GM18868 (cell line): ENCODE data around the gene KCTD4.
"Not testable (repeated sequence)": the region's sequence is repeated elsewhere in the genome, so short reads cannot be mapped to it uniquely, and the experiment has no call there.

Experiments used
- ATAC-seq: cut with Tn5 transposase; IDR thresholded peaks from one replicate; pipeline ENCODE4 v1.9.1; 2021; ENCODE audit warnings: mild to moderate bottlenecking, moderate library complexity; ENCODE audit not compliant: unreplicated experiment

Gene KCTD4

DNA sequence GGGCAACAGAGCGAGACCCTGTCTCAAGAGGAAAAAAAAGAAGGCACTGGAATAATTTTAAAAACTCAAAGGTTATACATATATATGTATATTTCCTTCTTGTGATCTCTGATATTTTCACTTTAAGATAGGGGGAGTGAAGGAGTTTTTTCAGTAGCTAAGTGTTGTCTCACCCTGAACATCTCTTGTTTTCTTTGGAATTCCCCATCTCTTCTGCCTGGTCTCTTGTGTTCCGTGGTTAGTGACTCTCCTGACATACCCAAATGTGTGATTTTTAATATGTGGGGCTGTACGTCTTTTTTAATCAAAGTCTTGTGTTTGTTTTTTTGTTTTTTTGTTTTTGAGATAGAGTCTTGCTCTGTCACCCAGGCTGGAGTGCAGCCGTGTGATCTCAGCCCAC lies 15.3 kb upstream of the KCTD4 start:
- ATAC-seq = no peak

DNA sequence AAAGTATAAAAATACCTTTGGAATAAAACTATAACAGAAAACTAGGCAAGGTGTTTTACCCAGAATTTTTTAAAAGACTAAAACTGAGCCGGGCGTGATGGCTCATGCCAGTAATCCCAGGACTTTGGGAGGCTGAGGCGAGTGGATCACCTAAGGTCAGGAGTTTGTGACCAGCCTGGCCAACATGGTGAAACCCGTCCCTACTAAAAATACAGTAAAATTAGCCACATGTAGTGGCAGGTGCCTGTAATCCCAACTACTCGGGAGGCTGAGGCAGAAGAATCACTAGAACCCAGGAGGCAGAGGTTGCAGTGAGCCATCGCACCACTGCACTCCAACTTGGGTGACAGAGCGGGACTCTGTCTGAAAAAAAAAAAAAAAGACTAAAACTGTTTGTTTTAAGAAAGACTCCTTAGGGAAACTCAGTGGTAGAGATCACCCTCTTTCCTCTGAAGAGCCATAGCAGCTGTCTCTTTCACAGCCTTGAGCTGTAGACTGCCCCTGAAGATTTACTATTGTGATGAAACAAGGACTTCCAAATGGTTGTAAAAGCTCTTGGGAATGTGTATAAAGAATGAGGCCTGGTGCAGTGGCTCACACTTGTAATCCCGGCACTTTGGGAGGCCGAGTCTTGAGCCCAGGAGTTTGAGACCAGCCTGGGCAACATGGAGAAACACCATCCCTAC lies 14.7 kb upstream of the KCTD4 start:
- no peak for ATAC-seq

DNA sequence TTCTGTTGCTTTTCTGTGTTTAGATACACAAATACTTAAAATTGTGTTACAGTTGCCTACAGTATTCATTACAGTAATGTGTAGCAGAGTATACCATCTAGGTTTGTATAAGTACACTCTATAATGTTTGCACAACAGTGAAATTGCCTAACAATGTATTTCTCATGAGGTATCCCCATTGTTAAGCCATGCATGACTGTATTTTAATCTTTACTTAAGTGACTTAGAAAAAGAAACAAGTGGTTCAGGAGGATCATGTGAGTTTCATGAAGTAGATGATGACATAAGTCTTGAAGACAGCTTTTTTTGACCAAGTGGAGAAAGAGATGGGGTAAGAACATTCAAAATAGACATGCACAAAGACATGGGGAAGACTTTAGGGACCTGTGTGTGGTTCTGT lies 8.4 kb upstream of the KCTD4 start:
- ATAC-seq = no peak

DNA sequence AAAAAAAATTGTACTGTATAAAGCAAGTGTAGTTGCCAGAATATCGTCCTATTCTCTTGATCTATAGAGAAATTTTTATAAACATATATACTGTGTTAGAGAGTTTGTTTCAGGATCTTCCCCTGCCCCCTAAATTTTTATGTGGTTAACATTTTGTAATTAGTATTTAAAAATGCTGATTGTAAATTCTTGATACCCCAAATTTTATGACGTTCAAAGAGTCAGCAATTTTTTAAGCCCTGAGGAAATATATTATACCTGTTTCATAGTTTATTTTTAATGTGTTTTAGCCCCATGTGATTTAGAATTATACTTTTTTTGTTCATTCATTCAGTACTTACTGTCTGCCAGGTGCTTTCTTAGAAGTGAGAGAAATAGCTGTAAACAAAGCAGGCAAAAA lies 7.3 kb upstream of the KCTD4 start:
- no peak for ATAC-seq

DNA sequence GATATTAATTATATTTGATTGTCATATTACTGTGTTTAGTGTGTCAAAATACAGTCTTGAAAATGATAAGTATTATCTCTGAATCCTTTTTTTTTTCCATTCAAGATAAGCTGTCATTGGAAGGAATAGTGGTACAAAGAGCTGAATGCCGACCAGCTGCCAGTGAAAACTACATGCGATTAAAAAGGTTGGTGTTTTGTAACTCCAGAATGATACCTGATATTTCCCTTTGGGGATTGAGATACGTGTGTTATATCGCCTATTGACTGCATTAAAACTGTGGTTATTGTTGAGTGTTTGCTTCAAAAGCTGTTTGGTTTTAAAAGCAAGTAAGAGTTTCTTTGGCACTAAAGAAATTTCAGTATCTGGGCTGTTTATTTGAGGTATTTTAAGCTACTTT lies 6.5 kb upstream of the KCTD4 start:
- ATAC-seq = no peak

DNA sequence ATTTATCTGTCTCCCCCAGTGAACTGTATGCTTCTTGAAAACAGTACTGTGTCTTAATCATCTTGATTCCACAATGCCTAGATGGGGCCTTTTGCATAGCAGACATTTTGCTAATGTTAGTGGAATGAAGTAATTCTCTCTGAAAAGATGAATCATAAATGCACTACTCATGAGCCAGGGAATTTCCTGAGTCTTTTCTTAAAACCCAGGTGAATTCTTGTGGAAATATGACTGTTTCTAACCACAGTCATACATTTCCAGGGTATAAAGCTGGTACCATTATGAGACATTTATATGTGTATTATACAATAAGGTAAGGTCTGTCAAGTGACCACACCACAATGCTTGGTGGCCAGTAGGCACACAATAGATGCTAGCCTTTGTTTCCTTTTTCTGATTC lies 5.5 kb upstream of the KCTD4 start:
- ATAC-seq = peak; percentile 87

DNA sequence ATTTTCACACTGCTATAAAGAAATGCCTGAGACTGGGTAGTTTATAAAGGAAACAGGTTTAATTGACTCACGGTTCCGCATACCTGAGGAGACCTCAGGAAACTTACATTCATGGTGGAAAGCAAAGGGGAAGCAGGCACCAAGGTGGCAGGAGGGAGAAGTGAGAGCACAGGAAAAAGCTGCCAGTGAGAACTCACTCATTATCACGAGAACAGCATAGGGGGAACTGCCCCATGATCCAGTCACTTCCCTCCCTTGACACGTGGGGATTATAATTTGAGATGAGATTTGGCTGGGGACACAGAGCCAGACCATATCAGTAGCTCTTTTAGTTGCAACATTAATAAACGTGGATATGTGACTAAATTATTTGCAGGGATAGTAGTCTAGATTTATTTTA lies 4.3 kb upstream of the KCTD4 start:
- no peak for ATAC-seq

DNA sequence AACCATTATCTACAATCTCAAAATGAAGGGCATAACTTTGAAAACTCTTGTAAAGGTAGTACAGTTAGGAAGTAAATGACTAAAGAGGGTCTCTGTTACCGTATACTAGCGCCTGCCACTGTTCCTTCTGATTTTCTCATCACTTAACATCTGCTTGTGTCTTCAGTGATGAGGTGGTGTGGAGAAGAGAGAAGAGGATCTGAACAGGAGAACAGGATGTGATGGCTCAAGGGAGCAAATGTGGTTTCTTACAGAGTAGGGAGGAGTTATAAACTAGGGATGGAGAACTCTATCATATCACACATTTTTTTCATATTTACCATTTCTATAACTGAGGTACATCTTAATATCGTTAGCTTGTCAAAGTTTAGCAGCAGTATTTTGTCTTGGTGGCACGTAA lies 1.1 kb downstream of the KCTD4 start:
- no peak for ATAC-seq

DNA sequence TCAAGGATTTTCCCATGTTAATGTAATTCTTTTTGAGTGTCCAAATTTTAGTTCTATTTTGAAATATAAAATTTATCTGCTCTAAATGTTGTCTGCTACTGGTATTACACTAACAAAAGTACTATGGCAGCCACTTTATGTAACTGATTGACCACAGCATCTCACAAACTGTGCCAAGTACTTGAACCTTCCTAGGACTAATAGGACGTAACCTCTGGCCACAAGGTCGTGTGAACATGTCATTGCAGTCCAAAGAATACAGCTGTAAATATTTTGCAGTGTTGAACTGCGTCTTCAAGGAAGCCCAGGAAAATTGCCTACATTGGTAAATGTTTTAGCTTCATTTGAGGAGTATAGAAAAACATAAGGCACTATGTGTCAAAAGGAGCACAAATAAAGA lies 1.9 kb downstream of the KCTD4 start:
- no peak for ATAC-seq

DNA sequence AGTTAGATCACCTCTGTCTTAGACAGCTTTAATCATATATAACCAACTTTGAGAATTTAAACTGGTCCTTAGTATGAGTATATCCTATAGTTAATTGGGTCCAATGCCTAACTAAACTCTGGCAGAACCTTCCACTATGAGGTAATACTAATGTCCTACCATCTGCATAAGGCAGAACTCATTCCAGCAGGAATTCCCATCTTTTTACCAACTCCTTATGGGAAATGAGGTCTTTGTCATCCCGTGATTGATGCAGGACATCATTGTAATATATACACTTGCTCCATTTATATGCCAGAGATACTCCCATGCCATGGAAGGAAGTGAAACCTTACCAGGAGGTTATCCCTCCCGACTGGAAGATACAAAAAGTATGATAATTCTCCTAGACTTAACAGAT lies 2.8 kb downstream of the KCTD4 start:
- no peak for ATAC-seq

DNA sequence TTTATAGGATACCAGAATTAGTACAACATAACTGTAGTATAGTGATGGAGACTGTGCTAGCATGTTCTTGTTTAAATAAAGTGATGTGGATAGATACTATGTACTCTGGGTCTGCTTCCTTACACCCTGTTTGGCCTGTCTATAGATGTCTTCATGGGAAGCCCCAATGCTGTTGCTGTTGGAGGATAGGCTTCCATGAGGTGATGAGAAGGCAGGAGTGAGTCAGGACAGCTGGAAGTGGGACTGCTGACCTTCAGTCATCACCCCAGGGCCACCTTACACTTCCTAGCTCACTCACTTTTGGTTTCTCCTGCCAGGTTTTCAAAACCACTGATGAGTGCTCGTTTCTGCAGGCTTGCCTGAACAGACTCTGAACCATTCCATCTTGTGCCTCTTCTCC lies 4.2 kb downstream of the KCTD4 start:
- ATAC-seq = no peak

DNA sequence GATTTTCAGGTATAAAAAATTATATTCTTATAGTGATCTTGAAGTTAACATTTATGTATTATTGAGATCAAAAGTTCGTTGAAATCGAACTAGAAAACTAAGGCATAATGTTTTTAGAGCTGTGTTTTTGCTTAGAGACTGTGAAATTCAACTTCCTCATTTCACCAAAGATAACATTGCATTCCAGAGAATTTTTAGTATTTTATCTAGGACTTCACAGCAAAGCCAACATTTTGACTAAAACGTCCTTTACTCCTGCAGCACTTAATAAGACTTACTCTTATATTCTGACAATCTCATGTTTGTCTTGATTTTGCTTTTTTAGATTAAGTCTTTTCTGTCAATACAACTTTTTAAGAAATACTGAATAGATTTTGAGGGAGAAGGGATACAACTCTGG lies 4.7 kb downstream of the KCTD4 start:
- ATAC-seq = no peak

DNA sequence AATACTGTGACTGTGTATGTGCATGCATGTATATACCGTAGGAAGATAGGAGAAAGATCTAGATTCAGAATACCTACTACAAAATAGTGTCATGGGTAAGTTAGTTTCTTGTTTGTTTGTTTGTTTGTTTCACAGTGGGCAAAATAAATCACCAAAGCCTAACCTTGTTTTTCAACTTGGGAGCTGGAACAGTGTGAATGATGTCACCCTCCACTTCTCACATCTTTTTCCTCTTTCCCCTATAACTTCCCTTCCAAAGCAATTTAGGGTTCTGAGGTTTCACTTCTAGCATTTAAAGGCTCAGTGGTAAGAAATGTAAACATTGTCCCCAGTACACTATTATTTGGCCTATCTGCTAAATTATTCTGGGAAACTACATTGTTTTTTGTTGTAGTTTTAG lies 5.4 kb downstream of the KCTD4 start:
- no peak for ATAC-seq

DNA sequence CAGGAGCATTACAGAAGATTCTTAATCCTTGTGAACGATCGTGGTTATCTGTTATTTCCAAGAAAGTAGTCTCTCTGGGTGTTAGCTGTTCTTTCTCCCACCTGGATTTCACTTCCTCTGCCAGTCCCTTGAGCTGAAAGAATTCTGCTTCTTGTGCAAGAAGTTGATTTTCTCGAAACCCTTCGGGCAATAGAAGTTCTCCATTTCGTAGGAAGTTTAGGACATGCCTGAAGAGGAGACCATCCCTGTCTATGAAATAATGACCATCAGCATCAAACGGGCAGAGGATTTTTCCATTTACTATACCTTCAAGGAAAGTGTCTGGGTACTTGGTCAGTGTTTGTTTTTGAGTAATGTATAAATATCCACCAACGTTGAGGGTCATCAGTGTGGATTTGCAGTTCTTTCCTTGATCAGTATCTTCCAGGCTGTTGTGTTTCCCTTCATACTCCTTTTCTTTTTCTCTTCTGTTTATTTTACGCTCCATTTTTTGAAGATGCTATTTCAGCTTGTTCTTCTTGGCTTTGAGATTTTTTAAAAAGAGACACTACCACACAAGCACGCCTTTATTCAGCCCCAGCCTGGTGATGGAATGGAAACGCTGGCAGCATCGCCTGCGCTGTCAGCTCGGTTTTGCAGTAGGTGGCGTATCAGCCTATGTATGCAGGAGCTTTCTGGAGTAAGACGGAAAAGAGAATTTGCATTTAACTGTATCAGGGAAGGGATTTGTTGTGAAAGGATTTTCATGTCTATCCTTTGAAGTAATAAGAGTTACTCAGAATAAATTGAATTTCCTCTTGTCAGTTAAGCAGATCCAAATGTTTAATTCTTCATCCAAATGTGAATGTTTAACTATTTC lies 6.5 kb downstream of the KCTD4 start:
- no peak for ATAC-seq

DNA sequence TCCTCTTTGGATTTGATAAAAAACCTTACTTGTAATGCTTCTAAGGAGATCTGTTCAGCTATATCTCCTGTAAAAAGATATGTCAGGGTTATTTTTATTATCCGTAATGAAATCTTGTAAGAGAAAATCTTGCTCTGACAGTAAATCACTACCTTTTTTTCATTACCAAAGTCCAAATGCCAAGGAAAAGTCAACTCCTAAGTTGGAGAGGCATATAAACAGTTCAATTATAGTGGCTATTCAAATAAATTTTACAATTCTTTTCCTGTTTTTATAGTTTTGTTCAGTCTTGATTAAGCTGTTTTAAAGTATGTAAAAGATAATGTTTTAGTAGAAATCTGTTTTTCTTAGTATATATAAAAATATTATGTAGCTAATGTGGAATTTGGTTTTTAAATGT lies 9.0 kb downstream of the KCTD4 start:
- ATAC-seq = no peak

DNA sequence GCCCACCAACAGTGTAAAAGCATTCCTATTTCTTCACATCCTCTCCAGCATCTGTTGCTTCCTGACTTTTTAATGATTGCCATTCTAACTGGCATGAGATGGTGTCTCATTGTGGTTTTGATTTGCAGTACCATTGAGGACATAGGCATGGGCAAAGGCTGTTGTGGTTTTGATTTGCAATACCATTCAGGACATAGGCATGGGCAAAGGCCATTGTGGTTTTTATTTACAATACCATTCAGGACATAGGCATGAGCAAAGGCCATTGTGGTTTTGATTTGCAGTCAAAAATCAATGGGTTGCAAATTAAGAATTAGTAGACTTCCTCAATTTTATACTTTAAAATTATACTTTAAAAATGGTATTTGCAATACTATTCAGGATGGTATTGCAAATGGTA lies 11.3 kb downstream of the KCTD4 start:
- not testable (repeated sequence) for ATAC-seq

DNA sequence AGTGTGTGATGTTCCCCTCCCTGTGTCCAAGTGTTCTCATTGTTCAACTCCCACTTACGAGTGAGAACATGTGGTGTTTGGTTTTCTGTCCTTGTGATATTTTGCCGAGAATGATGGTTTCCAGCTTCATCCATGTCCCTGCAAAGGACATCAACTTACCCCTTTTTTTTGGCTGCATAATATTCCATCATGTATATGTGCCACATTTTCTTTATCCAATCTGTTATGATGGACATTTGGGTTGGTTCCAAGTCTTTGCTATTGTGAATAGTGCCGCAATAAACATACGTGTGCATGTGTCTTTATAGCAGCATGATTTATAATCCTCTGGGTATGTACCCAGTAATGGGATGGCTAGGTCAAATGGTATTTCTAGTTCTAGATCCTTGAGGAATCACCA lies 11.8 kb downstream of the KCTD4 start:
- ATAC-seq = not testable (repeated sequence)

DNA sequence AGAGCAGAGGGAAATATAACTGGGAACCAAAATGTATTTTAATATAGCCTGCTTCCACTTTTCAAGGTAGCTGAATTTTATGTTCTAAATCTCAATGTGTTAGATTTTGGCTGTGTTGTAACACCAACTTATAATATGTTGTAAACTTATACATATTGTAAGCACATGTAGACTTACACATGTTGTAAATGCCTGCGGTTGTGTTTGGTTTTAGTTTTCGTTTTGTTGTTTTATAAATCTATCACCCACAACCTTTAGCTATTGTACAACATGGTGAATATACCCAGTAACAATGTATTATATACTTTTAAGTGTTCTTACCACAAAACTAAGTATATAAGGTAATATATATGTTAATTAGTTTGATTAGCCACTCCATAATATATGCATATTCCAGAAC lies 15.6 kb downstream of the KCTD4 start:
- no peak for ATAC-seq

DNA sequence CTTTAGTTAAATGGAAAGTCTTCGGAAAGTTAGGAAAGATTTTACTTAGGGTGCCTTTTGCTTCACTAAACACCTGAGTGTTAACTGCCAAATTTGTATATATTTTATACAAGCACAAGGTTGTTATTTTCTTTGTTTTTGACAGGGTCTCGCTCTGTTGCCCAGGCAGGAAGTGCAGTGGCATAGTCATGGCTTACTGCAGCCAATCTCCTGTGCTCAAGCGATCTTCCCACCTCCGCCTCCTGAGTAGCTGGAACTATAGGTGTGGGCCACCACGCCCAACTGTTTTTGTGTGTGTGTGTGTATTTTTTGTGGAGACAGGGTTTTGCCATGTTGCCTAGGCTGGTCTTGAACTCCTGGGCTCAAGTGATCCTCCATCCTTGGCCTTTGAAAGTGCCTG lies 16.2 kb downstream of the KCTD4 start:
- no peak for ATAC-seq

DNA sequence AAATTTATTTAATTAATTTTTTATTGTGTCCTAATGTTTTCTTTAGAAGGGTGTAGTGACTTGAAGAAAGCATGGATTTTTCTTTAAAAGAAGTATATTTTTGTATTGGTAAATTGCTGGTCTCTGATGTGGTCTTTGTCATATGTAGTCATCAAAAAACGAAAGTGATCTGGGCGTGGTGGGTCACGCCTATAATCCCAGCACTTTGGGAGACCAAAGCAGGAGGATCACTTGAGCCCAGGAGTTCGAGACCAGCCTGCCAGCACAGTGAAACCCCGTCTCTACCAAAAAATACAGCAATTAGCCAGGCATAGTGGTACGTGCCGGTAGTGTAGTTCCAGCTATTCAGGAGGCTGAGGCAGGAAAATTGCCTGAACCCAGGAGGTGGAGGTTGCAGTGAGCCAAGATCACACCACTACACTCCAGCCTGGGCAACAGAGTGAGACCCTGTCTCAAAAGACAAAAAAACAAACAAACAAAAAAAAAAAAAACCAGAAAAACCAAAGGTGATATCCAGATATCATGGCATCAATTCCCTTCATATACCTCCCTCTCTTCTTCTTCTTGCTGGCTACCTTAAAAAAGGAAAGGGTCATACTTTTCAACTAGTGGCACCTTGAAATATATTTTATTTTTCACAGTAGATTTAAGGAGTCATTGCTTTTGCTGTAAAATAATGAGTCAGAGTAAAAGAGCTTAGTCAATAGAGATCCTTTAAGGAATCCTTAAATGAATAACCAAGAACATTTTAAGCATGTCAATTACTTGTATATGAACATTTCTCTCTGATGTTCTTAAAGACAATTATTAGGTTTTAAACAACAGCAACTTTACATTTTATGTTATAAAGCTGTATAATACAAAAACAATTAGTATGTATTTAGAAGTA lies 19.9 kb downstream of the KCTD4 start:
- ATAC-seq = no peak

DNA sequence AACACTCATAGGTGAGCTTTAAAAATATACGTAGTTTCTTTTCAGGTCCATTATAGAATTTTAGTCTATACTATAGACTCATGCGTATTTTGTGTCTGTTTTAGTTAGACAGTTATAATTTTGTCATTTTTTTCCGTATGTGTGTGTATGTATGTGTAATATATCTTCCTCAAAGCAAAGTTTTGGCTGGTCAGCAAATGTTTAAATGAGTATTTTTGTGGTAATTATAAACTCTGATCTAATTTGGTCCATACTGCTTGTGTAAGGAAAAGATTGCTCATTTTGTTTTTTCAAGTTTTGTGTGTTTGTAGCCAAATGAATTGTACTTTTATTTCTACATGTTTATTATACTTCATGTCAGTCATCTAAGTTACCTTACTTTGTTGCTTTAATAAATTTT lies 20.5 kb downstream of the KCTD4 start:
- ATAC-seq = no peak

DNA sequence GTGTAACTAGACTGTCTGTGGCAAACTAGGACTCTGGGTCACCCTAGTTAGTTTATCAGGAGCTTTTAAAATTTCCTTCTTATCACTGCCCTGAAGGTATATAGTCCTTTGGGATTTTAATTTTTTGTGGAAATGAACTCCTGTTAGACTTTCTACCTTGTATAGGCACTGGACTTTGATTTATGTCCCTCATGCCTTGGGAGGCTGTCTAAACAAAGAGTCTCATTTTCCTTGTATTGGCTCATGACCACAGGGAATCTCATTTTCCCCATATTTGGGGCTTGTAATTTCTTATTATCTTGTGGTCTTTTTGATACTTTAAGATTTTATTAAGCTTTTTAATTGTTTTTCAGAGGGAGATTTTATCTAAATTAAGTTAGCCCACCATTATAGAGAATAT lies 21.4 kb downstream of the KCTD4 start:
- no peak for ATAC-seq
